CD14-positive monocyte (primary cell): Measurements from ENCODE around the gene POLG2. TPM values are rescaled to one million over a fixed set of nuclear protein-coding genes. Genes with fewer than 3 reads are reported as not detected.
A peak's percentile ranks its signal among the peaks of the same experiment; 100 is the strongest.

Source experiments
- DNase-seq, 3 donors: peaks; one replicate each; pipeline ENCODE4 v3.0.0-alpha.2; 2011 to 2022
- H2AFZ ChIP-seq: 2 replicates; pipeline ENCODE4 v1.6.0; 2012; ENCODE audit warnings: mild to moderate bottlenecking, low read depth, low read length, inconsistent platforms; ENCODE audit not compliant: insufficient read depth, poor library complexity, severe bottlenecking
- H3K27ac ChIP-seq, 2 donors: 1 replicate in 1 of 2; 2 replicates in 1 of 2; pipeline ENCODE4 v1.5.1; 2012 to 2013; ENCODE audit warnings: low read length in 2 of 2, control low read depth in 1 of 2, inconsistent platforms in 1 of 2, low read depth in 1 of 2, mild to moderate bottlenecking in 1 of 2
- H3K27me3 ChIP-seq, 2 donors: one replicate each; pipeline versions ENCODE4 v1.6.0 to v1.6.1; 2011 to 2013; ENCODE audit warnings: low read length in 2 of 2; ENCODE audit not compliant: control insufficient read depth in 2 of 2, insufficient read depth in 2 of 2
- H3K36me3 ChIP-seq, 2 donors: replicated peaks in 1 of 2; 1 replicate in 1 of 2; 2 replicates in 1 of 2; pipeline versions ENCODE4 v1.5.1 to v1.6.1; 2012 to 2013; ENCODE audit warnings: low read length in 2 of 2, control low read depth in 1 of 2, inconsistent platforms in 1 of 2, mild to moderate bottlenecking in 1 of 2; ENCODE audit not compliant: insufficient read depth in 2 of 2, control insufficient read depth in 1 of 2
- H3K4me1 ChIP-seq, 2 donors: 1 replicate in 1 of 2; 2 replicates in 1 of 2; pipeline versions ENCODE4 v1.5.1 to v1.6.1; 2012 to 2013; ENCODE audit warnings: low read length in 2 of 2, control low read depth in 1 of 2, inconsistent platforms in 1 of 2, mild to moderate bottlenecking in 1 of 2, moderate library complexity in 1 of 2; ENCODE audit not compliant: insufficient read depth in 2 of 2, control insufficient read depth in 1 of 2
- H3K4me2 ChIP-seq: replicated peaks from 2 replicates; pipeline ENCODE3; 2012; ENCODE audit warnings: low read length, moderate library complexity, mild to moderate bottlenecking; ENCODE audit not compliant: poor library complexity, severe bottlenecking; ENCODE audit errors: extremely low read depth
- H3K4me3 ChIP-seq, 3 experiments: fragments of 200-600 bp in 1 of 3; sonication (generic) in 1 of 3; replicated peaks in 1 of 3; 1 replicate in 2 of 3; 2 replicates in 1 of 3; pipeline ENCODE4 v1.5.1; 2011 to 2013; ENCODE audit warnings: low read length in 3 of 3, mild to moderate bottlenecking in 3 of 3, control low read depth in 2 of 3, low read depth in 2 of 3, inconsistent platforms in 1 of 3, moderate library complexity in 1 of 3
- H3K79me2 ChIP-seq: 2 replicates; pipeline ENCODE4 v1.6.0; 2012; ENCODE audit warnings: mild to moderate bottlenecking, control low read depth, inconsistent platforms, low read length, moderate library complexity; ENCODE audit not compliant: insufficient read depth
- H3K9ac ChIP-seq: 2 replicates; pipeline ENCODE4 v1.6.0; 2017; ENCODE audit warnings: low read length, mild to moderate bottlenecking; ENCODE audit not compliant: insufficient read depth, poor library complexity, severe bottlenecking
- H3K9me3 ChIP-seq, 2 donors: replicated peaks in 1 of 2; 1 replicate in 1 of 2; 2 replicates in 1 of 2; pipeline versions ENCODE4 v1.5.1 to v1.6.1; 2012 to 2013; ENCODE audit warnings: low read length in 2 of 2, control low read depth in 1 of 2; ENCODE audit not compliant: control insufficient read depth in 1 of 2, insufficient read depth in 1 of 2
- H4K20me1 ChIP-seq: 2 replicates; pipeline ENCODE4 v1.6.0; 2012; ENCODE audit warnings: mild to moderate bottlenecking, low read length, control low read depth, moderate library complexity; ENCODE audit not compliant: insufficient read depth
- H3K27ac Mint-ChIP-seq, 7 donors: one replicate each; pipeline ENCODE4 v1.8.0; 2020; ENCODE audit warnings: mild to moderate bottlenecking in 7 of 7, mixed read lengths in 7 of 7, moderate library complexity in 6 of 7, inconsistent platforms in 2 of 7
- H3K27me3 Mint-ChIP-seq, 3 donors: one replicate each; pipeline ENCODE4 v1.8.0; 2021 to 2022; ENCODE audit warnings: low read depth in 3 of 3, mild to moderate bottlenecking in 3 of 3, mixed read lengths in 3 of 3, moderate library complexity in 3 of 3, inconsistent platforms in 1 of 3
- H3K36me3 Mint-ChIP-seq, 2 donors: one replicate each; pipeline ENCODE4 v1.8.0; 2020; ENCODE audit warnings: mixed read lengths in 2 of 2, inconsistent platforms in 1 of 2, mild to moderate bottlenecking in 1 of 2
- H3K4me1 Mint-ChIP-seq: one replicate; pipeline ENCODE4 v1.8.0; 2020; ENCODE audit warnings: mild to moderate bottlenecking, mixed read lengths
- H3K4me3 Mint-ChIP-seq, 2 donors: one replicate each; pipeline ENCODE4 v1.8.0; 2020; ENCODE audit warnings: mild to moderate bottlenecking in 2 of 2, mixed read lengths in 2 of 2, moderate library complexity in 1 of 2
- H3K9me3 Mint-ChIP-seq, 7 donors: one replicate each; pipeline ENCODE4 v1.8.0; 2020 to 2022; ENCODE audit warnings: mixed read lengths in 7 of 7, mild to moderate bottlenecking in 6 of 7, moderate library complexity in 6 of 7, inconsistent platforms in 2 of 7
- WGBS: methylation state at CpG from one replicate; pipeline ENCODE4 v1.1.5; 2013; ENCODE audit warnings: missing lambda C conversion rate; ENCODE audit not compliant: insufficient coverage; 5-methylcytosine and 5-hydroxymethylcytosine counted together
- intact Hi-C, 2 donors: fragments of 100-400 bp; cut with micrococcal nuclease; formaldehyde crosslinking; loops; one replicate each; pipeline versions ENCODE4 v1.15.0 to v1.15.1; 2023
- polyA plus RNA-seq, 3 donors: library from polyadenylated mRNA; depleted of rRNA in 1 of 3; unstranded in 2 of 3; stranded (reverse) in 1 of 3; fragments of 300-500 nt in 2 of 3; fragments of >200 nt in 1 of 3; fragmentation: Illumina TruSeq in 2 of 3; gene quantifications; 1 replicate in 2 of 3; 2 replicates in 1 of 3; pipeline ENCODE4 v1.2.3, GENCODE V29; 2012 to 2021
- TF ChIP-seq, protein P1 (sequence below): fragments of 200-600 bp; IDR thresholded peaks from one replicate; pipeline ENCODE4 v1.8.0; 2022; ENCODE audit warnings: antibody characterized with exemption, mild to moderate bottlenecking

POLG2 gene
- polyA plus RNA-seq, 3 donors = 0.85 to 15.8 (median 1.7) TPM

DNA sequence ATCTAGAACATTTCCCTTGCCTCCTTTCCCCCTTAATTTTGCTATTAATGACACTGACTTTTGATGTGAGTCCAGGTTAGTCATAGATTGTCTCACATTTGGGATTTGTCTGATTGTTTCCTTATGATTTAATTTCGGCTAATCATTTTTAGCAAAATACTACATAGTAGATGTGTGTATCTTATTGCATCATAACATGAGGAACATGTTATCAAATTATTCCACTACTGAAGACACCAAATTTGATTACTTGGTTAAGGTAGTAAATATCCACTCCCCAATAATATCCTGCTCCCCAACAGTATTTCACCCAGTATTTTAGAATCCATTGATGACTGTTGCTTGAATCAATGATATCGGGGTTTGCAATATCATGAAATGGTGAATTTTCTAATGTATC is 2.7 kb downstream of the POLG2 start:
- no peak overlapping the region for H2AFZ ChIP-seq
- intact Hi-C loops = loop anchor here in 1 of 2 donors (10.0 kb wide), 1 partner anchor 189 kb away; no protein-coding TSS in a partner anchor
- peaks cover 71% of the 10 kb centered on the region for H3K79me2 ChIP-seq
- Mint-ChIP-seq H3K27ac (no peak overlapping the region), H3K36me3 (peaks cover 32 to 47% of the 10 kb centered on the region in 2 donors), H3K4me3 (no peak overlapping the region), H3K27me3 (peaks cover 0 to 2% (median 0%) of the 10 kb centered on the region in 3 donors), H3K4me1 (peaks cover 51% of the 10 kb centered on the region), H3K9me3 (peaks cover 0 to 1% (median 0%) of the 10 kb centered on the region in 7 donors)
- no peaks in the 10 kb centered on the region for H3K27me3 ChIP-seq
- no peak overlapping the region for H3K4me2 ChIP-seq
- no peak for DNase-seq
- H3K4me1 ChIP-seq = peaks cover 38 to 49% of the 10 kb centered on the region in 2 donors
- H4K20me1 ChIP-seq = peaks cover 19% of the 10 kb centered on the region
- H3K9me3 ChIP-seq = no peaks in the 10 kb centered on the region
- no peak overlapping the region for H3K4me3 ChIP-seq
- H3K9ac ChIP-seq = no peak overlapping the region
- H3K27ac ChIP-seq = peak overlapping the region in 1 of 2 donors; percentile 13
- H3K36me3 ChIP-seq = peaks cover 39 to 42% of the 10 kb centered on the region in 2 donors
- no CpG with 5 or more reads among the region's 2 CpGs for WGBS
- TF ChIP-seq, protein P1, sequence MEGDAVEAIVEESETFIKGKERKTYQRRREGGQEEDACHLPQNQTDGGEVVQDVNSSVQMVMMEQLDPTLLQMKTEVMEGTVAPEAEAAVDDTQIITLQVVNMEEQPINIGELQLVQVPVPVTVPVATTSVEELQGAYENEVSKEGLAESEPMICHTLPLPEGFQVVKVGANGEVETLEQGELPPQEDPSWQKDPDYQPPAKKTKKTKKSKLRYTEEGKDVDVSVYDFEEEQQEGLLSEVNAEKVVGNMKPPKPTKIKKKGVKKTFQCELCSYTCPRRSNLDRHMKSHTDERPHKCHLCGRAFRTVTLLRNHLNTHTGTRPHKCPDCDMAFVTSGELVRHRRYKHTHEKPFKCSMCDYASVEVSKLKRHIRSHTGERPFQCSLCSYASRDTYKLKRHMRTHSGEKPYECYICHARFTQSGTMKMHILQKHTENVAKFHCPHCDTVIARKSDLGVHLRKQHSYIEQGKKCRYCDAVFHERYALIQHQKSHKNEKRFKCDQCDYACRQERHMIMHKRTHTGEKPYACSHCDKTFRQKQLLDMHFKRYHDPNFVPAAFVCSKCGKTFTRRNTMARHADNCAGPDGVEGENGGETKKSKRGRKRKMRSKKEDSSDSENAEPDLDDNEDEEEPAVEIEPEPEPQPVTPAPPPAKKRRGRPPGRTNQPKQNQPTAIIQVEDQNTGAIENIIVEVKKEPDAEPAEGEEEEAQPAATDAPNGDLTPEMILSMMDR = no peak

DNA sequence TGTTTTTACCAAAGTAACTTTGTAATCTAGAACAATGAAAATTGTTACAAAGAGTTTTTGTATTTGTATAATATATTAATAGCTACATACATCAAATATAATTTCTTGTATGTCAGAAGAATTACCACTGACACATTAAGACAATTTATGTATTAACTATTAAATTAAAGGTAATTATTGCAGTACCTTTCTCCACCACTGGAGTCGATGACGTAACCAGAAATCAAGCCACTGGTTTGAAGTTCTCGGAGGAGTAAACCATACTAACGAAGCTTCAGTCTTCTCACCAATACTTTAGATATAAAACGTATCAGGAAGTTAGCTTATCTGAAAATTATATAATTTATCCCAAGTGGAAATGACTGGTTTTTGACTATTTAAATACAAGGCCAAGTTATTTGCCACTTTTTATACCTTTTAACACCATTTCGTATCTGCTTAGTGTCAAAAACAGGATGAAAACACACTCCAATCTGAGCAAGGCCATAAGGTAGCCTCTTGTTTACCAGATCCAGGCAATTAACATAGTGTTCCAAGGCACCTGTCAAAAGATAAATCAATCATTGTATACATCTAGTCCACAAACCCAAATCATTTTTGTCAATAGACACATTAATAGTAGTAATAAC is 4.3 kb downstream of the POLG2 start:
- peak in 2 of 3 donors; percentile 50 to 64 for DNase-seq
- intact Hi-C loops = loop anchor here in 1 of 2 donors (10.0 kb wide), 1 partner anchor 188 kb away; no protein-coding TSS in a partner anchor
- Mint-ChIP-seq H3K4me3 (no peak overlapping the region), H3K27me3 (peaks cover 0 to 2% (median 1%) of the 10 kb centered on the region in 3 donors), H3K4me1 (peaks cover 41% of the 10 kb centered on the region), H3K9me3 (peaks cover 0 to 1% (median 0%) of the 10 kb centered on the region in 7 donors), H3K27ac (peak overlapping the region in 3 of 7 donors; percentile 18 to 41 (median 30)), H3K36me3 (peaks cover 30 to 47% of the 10 kb centered on the region in 2 donors)
- H4K20me1 ChIP-seq = peaks cover 4% of the 10 kb centered on the region
- peaks cover 34 to 47% of the 10 kb centered on the region in 2 donors for H3K36me3 ChIP-seq
- H3K4me2 ChIP-seq = no peak overlapping the region
- H3K79me2 ChIP-seq = peaks cover 64% of the 10 kb centered on the region
- TF ChIP-seq, protein P1 = peak; percentile 72
- no peak overlapping the region for H2AFZ ChIP-seq
- peak overlapping the region in 1 of 2 donors; percentile 52 for H3K27ac ChIP-seq
- H3K4me3 ChIP-seq = no peak overlapping the region
- peaks cover 36 to 40% of the 10 kb centered on the region in 2 donors for H3K4me1 ChIP-seq
- H3K9ac ChIP-seq = no peak overlapping the region
- H3K9me3 ChIP-seq = no peaks in the 10 kb centered on the region
- no peaks in the 10 kb centered on the region for H3K27me3 ChIP-seq
- 100% methylated on average over 1 of the region's 6 CpGs for WGBS
